ENCODE measurements around the gene B3GNT7.
"Not testable (repeated sequence)": the region's sequence is repeated elsewhere in the genome, so short reads cannot be mapped to it uniquely, and the experiment has no call there.

B3GNT7 gene

GRCh38 chr2:231403421-231404182 is 8.1 kb downstream of the B3GNT7 start:
- not testable (repeated sequence) for DNase-seq (ENCODE audit: low spot score)

- not testable (repeated sequence) for DNase-seq (ENCODE audit: low spot score)
Measured at GRCh38 chr2:231404183-231404578, 8.7 kb downstream of the B3GNT7 start.

DNA sequence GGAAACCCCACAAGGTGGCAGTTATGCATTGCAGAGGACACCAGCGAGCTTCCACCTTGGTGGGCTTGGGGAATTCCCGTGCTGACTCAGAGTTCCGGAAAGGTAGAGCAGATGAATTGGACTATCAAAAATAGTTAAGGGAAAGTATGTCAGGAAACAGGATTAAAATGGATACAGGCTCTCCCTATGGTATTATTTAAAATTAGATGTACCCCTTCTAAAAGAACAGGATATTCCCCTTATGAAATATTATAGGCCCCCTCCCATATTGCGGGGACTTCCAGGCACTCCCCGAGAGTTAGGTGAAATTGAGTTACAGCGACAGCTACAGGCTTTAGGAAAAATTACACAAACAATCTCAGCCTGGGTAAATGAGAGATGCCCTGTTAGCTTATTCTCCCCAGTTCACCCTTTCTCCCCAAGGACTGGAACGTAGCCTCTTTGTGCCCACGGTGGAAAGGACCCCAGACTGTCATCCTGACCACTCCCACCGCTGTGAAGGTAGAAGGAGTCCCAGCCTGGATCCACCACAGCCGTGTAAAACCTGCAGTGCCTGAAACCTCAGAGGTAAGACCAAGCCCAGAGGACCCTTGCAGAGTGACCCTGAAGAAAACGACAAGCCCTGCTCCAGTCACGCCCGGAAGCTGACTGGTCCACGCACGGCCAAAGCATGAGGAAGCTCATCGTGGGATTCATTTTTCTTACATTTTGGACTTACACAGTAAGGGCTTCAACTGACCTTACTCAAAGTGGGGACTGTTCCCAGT is 10.3 kb downstream of the B3GNT7 start:
- DNase-seq (ENCODE audit: low spot score): peak; percentile 67

DNA sequence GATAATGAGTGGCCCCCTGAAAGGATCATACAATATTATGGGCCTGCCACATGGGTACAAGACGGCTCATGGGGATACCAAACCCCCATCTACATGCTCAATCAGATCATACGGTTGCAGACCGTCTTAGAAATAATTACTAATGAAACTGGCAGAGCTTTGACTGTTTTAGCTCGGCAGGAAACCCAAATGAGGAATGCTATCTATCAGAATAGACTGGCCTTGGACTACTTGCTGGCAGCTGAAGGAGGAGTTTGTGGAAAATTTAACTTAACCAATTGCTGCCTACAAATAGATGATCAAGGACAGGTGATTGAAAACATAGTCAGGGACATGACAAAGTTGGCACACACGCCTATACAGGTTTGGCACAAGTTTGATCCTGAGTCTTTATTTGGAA is 12.2 kb downstream of the B3GNT7 start:
- DNase-seq (ENCODE audit: low spot score): not testable (repeated sequence)

DNA sequence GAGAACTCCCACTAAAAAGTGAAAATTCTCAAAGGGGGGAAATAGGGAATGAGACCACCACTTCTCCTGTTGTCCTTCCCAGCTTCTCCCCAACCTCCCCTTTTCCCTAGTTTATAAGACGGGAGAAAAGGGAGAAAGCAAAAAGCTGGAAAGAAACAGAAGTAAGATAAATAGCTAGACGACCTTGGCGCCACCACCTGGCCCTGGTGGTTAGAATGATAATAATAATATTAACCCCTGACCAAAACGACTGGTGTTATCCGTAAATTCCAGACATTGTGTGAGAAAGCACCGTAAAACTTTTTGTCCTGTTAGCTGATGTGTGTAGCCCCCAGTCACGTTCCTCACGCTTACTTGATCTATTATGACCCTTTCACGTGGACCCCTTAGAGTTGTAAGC is 12.8 kb downstream of the B3GNT7 start:
- DNase-seq (ENCODE audit: low spot score): not testable (repeated sequence)

- DNase-seq (ENCODE audit: low spot score): no peak
Measured at GRCh38 chr2:231409776-231410175, 14.3 kb downstream of the B3GNT7 start.

- no peak for DNase-seq (ENCODE audit: low spot score)
Measured at GRCh38 chr2:231410293-231411004, 14.9 kb downstream of the B3GNT7 start.

DNA sequence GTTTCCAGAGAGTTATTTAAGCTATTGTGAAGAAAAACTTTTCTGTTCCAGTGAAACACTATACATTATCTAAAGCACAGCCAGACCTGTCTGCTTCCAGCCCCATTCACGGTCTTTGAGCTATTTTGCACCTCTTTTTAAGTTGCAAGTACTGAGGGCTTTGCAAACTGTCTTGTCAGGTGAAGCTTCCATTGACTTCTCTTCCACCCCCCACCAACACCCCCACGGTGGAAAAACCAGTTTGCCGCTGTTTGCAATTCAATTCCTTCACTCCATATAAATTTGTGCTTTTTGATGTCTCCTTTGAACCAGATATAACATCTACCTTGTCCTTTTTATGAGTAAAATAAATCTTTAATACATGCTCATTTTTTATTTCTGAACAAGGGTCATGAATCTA is 15.7 kb downstream of the B3GNT7 start:
- DNase-seq (ENCODE audit: low spot score): no peak

DNA sequence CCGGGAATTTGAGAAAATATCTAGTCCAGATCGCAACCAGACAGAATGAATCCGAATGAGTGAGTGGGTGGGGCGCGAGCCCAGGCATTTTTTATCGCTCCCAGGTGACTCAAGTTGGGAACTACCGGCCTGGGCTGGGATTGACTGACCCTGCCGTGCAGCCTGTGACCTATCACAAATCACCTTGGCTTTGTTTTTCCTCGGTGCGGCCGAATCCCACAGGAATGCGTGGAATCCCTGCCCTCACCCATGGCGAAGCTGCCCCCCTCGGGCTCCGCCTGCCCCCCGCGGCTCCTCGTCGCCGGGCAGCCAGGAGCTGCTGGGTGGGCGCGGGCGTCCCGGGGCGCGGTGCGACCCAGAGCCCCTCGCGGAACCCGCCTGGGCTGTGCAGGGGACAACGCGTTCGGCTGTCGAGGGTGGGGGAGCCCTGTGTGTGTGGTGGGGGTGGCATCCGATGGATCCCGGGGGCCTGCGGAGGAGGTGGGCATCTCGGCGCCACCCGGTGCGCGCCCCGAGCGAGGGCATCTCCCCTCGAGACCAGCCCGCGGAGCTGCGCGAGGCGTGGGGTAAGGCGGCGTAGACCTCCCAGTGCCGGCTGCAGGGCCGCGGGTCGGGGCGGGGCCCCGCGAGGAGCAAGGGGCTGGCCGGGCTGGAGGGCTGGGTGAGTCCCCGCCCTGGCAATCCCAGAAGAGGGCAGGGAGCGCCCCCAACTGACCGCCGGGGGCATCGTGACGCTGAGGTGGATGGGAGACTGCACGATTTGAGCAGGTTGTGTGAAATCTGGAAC is 16.5 kb downstream of the B3GNT7 start:
- peak; percentile 65 for DNase-seq (ENCODE audit: low spot score)

DNA sequence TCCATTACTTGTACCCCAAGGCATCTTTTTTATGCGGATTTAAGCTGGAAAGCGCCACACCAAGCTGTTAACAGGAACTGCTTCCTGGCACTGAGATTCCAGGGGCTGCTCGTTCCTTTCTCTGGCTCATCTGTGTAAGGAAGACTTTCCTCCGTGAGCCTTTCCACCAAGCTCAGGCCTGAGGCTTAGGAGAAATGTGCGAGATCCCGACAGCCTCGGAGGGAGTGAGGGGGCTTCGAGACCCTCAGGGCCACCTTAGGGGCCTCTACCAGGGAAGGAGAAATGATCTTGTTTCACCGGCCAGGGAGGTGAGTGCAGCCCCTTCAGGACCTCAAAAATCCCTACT is 17.1 kb downstream of the B3GNT7 start:
- DNase-seq (ENCODE audit: low spot score): no peak

DNA sequence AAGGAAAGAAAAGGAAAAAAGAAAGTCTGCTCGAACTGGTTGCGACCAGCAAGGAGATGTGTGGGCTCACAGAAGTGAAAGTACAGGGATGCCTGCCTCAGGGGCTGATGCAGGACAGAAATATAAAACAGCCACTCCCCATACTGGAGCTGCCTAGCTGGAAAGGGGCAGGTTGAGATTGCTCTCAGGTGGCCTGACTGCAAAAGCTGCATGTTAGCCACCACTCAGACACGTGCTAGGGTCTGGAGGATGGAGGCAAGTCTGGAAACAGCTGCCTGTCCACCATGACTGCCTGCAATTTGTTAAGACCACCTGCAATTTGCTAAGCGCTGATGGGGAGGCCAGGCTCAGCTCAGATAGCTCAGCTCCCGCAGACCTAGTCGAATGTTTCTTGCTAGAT is 17.9 kb downstream of the B3GNT7 start:
- no peak for DNase-seq (ENCODE audit: low spot score)

DNA sequence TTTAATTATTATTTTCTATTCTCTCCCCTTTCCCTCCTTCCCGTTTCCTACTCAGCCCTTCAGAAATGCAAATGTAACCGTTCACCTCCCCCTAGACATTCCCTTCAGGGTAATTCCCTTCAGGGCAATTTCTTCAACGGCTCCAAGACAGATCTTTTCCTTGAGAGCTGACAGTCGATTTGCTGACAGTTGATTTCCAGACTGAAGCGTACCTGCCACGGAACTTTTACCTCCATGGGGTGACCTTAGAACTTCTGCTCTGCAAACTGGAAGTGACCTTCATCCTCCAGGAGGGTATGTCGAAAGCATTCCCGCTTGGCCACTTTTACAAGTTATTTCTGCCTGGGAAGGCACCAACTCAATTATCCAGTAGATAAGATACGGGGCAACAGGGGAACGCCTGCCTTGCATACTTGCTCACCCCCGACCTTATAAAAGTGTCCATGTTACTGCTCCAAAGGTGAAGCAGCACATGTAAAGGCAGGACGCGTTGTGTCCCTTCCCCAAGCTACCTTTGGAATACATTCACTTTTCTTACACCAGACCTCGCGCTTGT is 18.5 kb downstream of the B3GNT7 start:
- no peak for DNase-seq (ENCODE audit: low spot score)

- no peak for DNase-seq (ENCODE audit: low spot score)
Measured at GRCh38 chr2:231415029-231415428, 19.5 kb downstream of the B3GNT7 start.

DNA sequence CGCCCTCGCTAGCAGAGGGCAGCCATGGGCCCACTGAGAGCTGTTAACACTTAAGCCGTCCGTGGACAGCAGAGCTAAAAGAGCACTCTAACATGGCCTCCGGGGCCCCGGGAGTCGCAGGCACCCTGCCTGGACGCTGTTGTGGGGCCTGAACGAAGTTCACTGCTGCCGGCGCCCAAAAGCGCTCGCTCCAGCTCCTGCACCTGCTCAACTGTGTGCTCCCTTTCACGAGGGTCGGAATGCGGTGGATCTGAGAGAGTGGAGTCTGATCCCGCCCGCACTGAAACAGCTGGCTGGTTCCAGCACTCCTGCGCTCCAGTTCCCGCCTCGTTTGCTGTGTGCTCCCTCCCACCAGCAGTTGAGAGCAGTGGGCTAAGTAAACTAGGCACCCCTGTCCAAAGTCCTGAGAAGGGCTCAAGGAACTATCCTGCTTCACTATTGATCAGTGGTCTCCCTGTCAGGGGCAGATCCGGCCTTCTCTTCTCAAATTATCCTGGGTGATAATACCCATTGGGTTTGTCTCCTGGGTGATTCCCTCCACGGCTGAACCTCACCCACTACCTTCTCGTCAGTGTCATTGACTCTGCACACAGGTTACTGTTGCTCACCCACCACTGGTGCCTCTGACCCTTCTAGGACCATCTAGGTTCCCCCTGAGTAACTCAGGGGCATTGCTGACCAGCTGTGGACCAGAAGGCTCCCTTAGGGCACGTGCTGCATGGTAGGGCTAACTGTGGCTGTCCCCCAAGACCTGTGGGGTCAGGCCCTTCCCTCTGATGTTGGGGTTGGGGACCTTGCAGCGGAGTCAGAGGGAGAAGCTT is 23.5 kb downstream of the B3GNT7 start:
- no peak for DNase-seq (ENCODE audit: low spot score)

GRCh38 chr2:231421051-231421580 is 25.6 kb downstream of the B3GNT7 start:
- DNase-seq (ENCODE audit: low spot score): no peak

GRCh38 chr2:231422056-231422455 is 26.5 kb downstream of the B3GNT7 start:
- no peak for DNase-seq (ENCODE audit: low spot score)

DNA sequence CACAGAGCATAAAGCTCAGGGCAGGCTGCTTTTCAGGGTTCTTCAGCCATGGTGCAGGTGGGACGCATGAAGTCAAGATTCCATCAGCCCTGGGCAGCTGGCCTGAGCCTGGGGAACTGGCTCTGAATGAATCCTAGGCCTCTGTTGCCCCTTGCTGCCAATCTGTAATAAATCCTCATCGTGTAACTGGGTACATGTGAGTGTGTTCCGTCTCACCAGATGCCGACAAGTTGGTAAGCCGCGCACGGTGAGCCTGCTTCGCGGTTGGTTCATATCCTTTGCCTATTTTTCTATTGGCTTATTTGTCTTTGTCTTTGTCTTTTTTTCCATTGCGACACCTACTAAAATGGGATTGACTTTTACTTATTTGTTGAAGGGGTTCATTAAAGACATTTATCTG is 27.7 kb downstream of the B3GNT7 start:
- no peak for DNase-seq (ENCODE audit: low spot score)

- no peak for DNase-seq (ENCODE audit: low spot score)
Measured at GRCh38 chr2:231425291-231425810, 29.8 kb downstream of the B3GNT7 start.

DNA sequence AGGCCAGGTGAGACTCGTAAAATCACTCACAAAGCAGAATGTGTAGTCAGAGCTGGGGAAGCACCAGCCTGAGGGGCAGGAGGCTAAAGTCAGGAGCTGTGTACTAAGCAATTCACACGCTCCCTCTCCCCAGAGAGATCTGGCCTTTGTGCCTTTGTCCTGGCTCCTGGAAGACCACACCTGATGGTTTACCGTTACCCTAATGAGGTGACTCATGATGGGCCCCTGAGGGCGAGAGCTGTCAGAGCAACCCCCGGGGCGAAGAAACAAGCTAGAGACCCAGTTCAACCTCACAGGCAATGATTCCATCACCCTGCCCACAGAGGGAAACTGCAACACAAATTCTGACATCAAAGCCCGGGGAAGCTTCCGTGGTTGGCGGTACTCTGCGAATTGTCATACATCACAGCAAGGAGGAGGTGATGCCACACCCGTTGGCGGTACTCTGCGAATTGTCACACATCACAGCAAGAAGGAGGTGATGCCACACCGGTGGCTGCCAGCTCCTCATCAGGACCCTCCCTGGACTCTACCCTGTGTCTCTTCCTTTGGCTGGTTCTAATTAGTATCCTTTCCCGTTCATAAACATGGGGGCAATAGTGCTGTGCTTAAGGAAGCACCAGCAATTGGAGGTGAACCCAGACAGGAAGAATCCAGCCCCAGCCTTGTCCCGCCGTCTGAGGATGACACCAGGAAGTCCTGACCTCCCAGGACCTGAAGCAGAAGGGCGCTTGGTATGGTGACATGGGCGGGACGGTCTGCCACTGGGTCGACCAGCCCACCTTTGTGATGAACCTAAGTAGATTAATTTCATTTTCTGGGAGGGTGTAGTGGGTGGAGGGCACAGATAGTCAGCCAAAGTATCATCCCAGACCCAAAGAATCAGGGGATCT is 30.5 kb downstream of the B3GNT7 start:
- DNase-seq (ENCODE audit: low spot score): peak; percentile 85
